Vagina (tissue), 2 donors: ENCODE data around the gene IZUMO4.
"Not testable (repeated sequence)": the region's sequence is repeated elsewhere in the genome, so short reads cannot be mapped to it uniquely, and the experiment has no call there.

Experiments used
- POLR2A ChIP-seq, 2 donors: fragments of 450-650 bp; IDR thresholded peaks; one replicate each; pipeline ENCODE4 v1.6.1; 2017; ENCODE audit warnings: antibody characterized with exemption in 2 of 2, mild to moderate bottlenecking in 2 of 2, moderate library complexity in 2 of 2
- TF ChIP-seq, protein P1 (sequence below), 3 experiments: fragments of 450-650 bp in 2 of 3; fragments of 200-600 bp in 1 of 3; sonication (generic) in 1 of 3; IDR thresholded peaks; one replicate each; pipeline ENCODE4 v1.5.1; 2017 to 2019; ENCODE audit warnings: antibody characterized with exemption in 3 of 3, mild to moderate bottlenecking in 2 of 3, moderate library complexity in 2 of 3

DNA sequence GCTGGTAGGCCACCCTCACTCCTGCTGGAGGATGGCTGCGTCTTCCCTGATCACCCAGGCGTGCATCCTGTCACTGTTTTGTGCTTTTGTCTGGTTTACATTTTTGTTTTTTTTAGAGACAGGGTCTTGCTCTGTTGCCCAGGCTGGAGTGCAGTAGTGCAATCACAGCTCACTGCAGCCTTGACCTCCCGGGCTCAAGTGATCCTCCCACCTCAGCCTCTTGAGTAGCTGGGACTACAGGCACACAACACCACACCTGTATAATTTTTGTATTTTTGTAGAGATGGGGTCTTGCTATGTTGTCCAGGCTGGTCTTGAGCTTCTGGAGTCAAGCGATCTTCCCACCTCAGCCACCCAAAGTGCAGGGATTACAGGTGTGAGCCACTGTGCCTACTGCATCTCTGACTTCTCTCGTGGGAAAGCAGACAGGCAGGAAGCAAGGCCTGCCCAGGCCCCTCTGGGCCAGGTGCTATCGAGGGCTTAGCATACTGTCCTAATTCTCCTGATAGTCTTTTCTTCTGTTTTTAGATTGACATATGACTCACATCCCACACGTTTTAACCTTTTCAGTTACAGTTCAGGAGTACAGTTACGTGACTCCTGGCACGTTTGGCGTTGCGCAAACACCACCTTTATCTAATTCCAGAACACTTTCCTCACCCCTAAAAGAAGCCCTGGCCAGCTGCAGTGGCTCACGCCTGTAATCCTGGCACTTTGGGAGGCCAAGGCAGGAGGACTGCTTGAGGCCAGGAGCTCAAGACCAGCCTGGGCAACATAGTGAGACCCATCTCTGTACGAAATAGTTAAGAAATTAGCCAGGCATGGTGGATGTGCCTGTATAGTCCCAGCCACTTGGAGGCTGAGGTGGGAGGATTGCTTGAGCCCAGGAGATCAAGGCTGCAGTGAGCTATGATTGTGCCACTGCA lies 9.8 kb upstream of the IZUMO4 start:
- TF ChIP-seq, protein P1, sequence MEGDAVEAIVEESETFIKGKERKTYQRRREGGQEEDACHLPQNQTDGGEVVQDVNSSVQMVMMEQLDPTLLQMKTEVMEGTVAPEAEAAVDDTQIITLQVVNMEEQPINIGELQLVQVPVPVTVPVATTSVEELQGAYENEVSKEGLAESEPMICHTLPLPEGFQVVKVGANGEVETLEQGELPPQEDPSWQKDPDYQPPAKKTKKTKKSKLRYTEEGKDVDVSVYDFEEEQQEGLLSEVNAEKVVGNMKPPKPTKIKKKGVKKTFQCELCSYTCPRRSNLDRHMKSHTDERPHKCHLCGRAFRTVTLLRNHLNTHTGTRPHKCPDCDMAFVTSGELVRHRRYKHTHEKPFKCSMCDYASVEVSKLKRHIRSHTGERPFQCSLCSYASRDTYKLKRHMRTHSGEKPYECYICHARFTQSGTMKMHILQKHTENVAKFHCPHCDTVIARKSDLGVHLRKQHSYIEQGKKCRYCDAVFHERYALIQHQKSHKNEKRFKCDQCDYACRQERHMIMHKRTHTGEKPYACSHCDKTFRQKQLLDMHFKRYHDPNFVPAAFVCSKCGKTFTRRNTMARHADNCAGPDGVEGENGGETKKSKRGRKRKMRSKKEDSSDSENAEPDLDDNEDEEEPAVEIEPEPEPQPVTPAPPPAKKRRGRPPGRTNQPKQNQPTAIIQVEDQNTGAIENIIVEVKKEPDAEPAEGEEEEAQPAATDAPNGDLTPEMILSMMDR (IDR thresholded peaks at IDR 0.05), result not testable (repeated sequence)
- TF ChIP-seq POLR2A (IDR thresholded peaks at IDR 0.05), result not testable (repeated sequence)
